MCF 10A (cell line): ENCODE data around the gene IQCB1. TPM values are rescaled to one million over a fixed set of nuclear protein-coding genes. Genes with fewer than 3 reads are reported as not detected.

ENCODE experiments used
- BruUV-seq: library from RNA; stranded (reverse); fragments of 400-500 nt; replicated peaks from 2 replicates; lab custom pipeline; 2021; lab: Mats Ljungman, UMichigan
- CTCF ChIA-PET: fragments of 300-600 bp; sonication (Branson Sonifier 250); formaldehyde crosslinking; extraction: SDS; loops from one replicate; lab custom pipeline; 2021; ENCODE audit warnings: antibody characterized with exemption, inconsistent platforms; lab: Yijun Ruan, JAX
- POLR2A ChIA-PET: fragments of 300-600, 350-650 bp; sonication (Branson Sonifier 250); formaldehyde crosslinking; extraction: SDS; loops from one replicate; lab custom pipeline; 2020; ENCODE audit warnings: antibody characterized with exemption, inconsistent platforms; lab: Yijun Ruan, JAX
- DNase-seq: peaks from one replicate; pipeline ENCODE4 v3.0.0-alpha.2; 2018; ENCODE audit not compliant: unreplicated experiment
- H3K27ac Mint-ChIP-seq: one replicate; pipeline ENCODE4 v1.8.0; 2022; ENCODE audit warnings: mild to moderate bottlenecking, low read depth, mixed read lengths; ENCODE audit not compliant: unreplicated experiment
- H3K27me3 Mint-ChIP-seq: one replicate; pipeline ENCODE4 v1.8.0; 2022; ENCODE audit warnings: mixed read lengths; ENCODE audit not compliant: insufficient read depth, unreplicated experiment
- H3K36me3 Mint-ChIP-seq: one replicate; pipeline ENCODE4 v1.8.0; 2022; ENCODE audit warnings: mild to moderate bottlenecking, moderate library complexity, mixed read lengths; ENCODE audit not compliant: insufficient read depth, unreplicated experiment
- H3K4me1 Mint-ChIP-seq: one replicate; pipeline ENCODE4 v1.8.0; 2022; ENCODE audit warnings: mixed read lengths; ENCODE audit not compliant: insufficient read depth, unreplicated experiment
- H3K4me3 Mint-ChIP-seq: one replicate; pipeline ENCODE4 v1.8.0; 2022; ENCODE audit warnings: mild to moderate bottlenecking, moderate library complexity, mixed read lengths; ENCODE audit not compliant: unreplicated experiment
- H3K9me3 Mint-ChIP-seq: one replicate; pipeline ENCODE4 v1.8.0; 2022; ENCODE audit warnings: mixed read lengths; ENCODE audit not compliant: unreplicated experiment
- intact Hi-C: fragments of 100-400 bp; cut with micrococcal nuclease; formaldehyde crosslinking; loops from 2 replicates; pipeline ENCODE4 v1.14.1; 2022
- total RNA-seq: library from RNA; stranded (reverse); gene quantifications from 2 replicates; pipeline ENCODE4 v1.2.3, GENCODE V29; 2022
- TF ChIP-seq, protein P1 (sequence below): fragments of 200-600 bp; IDR thresholded peaks from one replicate; pipeline ENCODE4 v1.8.0; 2022; ENCODE audit warnings: antibody characterized with exemption, mild to moderate bottlenecking; ENCODE audit not compliant: unreplicated experiment

The IQCB1 gene
- total RNA-seq, 1 experiment from 2014 or later = 33.5 TPM

DNA sequence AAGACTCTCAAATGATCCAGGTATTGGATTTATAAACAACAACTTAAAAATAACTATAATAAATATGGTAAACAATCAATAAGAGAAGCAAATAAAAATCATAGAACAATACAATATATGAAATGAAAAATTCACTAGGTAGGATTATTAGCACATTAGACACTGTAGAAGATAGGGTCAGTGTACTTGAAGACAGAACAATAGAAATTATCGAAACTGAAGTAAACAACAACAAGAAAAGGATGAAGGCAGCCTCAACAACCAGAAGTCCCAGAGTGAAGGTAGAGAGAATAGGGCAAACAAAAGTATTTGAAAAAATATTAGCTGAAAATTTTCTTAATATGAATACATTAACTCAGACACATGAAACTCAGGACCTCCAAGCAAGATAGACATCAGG is 11.9 kb downstream of the IQCB1 start:
- Mint-ChIP-seq H3K27ac (no peak overlapping the region), H3K9me3 (peaks cover 7% of the 10 kb centered on the region), H3K4me1 (peaks cover 6% of the 10 kb centered on the region), H3K27me3 (no peaks in the 10 kb centered on the region), H3K36me3 (peaks cover 80% of the 10 kb centered on the region), H3K4me3 (no peak overlapping the region)
- BruUV-seq = no TSS peak
- no peak for DNase-seq
- TF ChIP-seq, protein P1, sequence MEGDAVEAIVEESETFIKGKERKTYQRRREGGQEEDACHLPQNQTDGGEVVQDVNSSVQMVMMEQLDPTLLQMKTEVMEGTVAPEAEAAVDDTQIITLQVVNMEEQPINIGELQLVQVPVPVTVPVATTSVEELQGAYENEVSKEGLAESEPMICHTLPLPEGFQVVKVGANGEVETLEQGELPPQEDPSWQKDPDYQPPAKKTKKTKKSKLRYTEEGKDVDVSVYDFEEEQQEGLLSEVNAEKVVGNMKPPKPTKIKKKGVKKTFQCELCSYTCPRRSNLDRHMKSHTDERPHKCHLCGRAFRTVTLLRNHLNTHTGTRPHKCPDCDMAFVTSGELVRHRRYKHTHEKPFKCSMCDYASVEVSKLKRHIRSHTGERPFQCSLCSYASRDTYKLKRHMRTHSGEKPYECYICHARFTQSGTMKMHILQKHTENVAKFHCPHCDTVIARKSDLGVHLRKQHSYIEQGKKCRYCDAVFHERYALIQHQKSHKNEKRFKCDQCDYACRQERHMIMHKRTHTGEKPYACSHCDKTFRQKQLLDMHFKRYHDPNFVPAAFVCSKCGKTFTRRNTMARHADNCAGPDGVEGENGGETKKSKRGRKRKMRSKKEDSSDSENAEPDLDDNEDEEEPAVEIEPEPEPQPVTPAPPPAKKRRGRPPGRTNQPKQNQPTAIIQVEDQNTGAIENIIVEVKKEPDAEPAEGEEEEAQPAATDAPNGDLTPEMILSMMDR = no peak
- POLR2A ChIA-PET = interaction anchor here (1.6 kb wide), 1 partner anchor 10 kb away, joined by 6 read pairs; no protein-coding TSS in a partner anchor
- CTCF ChIA-PET = interaction anchor here (0.7 kb wide), 1 partner anchor 122 kb away, joined by 3 read pairs; no protein-coding TSS in a partner anchor
- intact Hi-C loops = no loop called here

DNA sequence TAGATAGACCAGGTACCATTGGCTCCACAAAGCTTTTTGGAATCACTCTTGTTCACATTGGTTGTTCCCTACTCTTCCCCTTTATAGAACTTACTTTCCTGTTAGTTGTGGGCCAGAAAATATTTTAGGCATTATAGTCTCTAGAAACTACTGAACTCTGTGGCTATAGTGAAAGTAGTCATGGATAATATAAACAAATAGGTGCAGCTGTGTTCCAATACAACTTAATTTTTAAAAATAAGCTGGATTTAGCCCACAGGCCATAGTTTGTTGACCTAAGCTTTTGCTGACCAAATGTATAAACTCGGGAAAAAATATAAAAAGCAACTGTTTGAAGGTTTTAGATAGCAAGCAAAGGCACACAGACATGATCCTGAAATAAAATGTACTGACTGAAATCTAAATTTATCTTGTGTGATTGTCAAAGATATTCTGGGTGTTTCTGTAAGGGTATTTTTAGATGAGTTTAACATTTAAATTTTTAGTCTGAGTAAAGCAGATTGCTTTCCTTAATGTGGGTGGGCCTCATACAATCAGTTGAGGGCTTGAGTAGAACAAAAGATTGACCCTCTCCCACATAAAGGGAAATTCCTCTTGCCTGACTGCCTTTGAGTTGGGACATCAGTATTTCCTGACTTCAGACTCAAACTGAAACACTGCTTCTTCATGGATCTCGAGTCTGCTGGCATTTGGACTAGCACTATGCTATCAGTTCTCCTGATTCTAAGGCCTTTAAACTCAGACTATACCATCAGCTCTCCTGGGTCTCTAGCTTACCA is 13.2 kb downstream of the IQCB1 start:
- POLR2A ChIA-PET = interaction anchor here (0.5 to 1.4 kb wide), 3 partner anchors 13 to 1175 kb away, joined by 3 to 5 read pairs (median 3); partner anchors contain the start of genes EAF2 and IQCB1
- Mint-ChIP-seq H3K4me1 (peaks cover 6% of the 10 kb centered on the region), H3K9me3 (peaks cover 7% of the 10 kb centered on the region), H3K36me3 (peaks cover 79% of the 10 kb centered on the region), H3K4me3 (no peak overlapping the region), H3K27ac (no peak overlapping the region), H3K27me3 (no peaks in the 10 kb centered on the region)
- no peak for DNase-seq
- CTCF ChIA-PET = interaction anchor here (0.6 to 0.9 kb wide), 4 partner anchors 12 to 549 kb away, joined by 3 read pairs; no protein-coding TSS in a partner anchor
- intact Hi-C loops = no loop called here
- TF ChIP-seq, protein P1 = no peak
- no TSS peak for BruUV-seq

- no TSS peak for BruUV-seq
- ChIA-PET POLR2A (interaction anchor here (0.7 kb wide), 1 partner anchor 33 kb away, joined by 3 read pairs; no protein-coding TSS in a partner anchor), CTCF (interaction anchor here (0.6 kb wide), 1 partner anchor 498 kb away, joined by 3 read pairs; no protein-coding TSS in a partner anchor)
- peaks cover 7% of the 10 kb centered on the region for H3K9me3 Mint-ChIP-seq
- H3K27ac Mint-ChIP-seq = no peak overlapping the region
- H3K4me1 Mint-ChIP-seq = peaks cover 6% of the 10 kb centered on the region
- DNase-seq = no peak
- H3K27me3 Mint-ChIP-seq = no peaks in the 10 kb centered on the region
- peaks cover 69% of the 10 kb centered on the region for H3K36me3 Mint-ChIP-seq
- intact Hi-C loops = no loop called here
- TF ChIP-seq, protein P1 = no peak
- no peak overlapping the region for H3K4me3 Mint-ChIP-seq
Observed at GRCh38 chr3:121819236-121819635, 15.6 kb downstream of the IQCB1 start.

- DNase-seq = no peak
- Mint-ChIP-seq H3K4me1 (peaks cover 6% of the 10 kb centered on the region), H3K9me3 (peaks cover 7% of the 10 kb centered on the region), H3K27ac (no peak overlapping the region), H3K27me3 (no peaks in the 10 kb centered on the region), H3K4me3 (no peak overlapping the region), H3K36me3 (peaks cover 63% of the 10 kb centered on the region)
- ChIA-PET CTCF (interaction anchor here (0.6 to 0.7 kb wide), 3 partner anchors 53 to 499 kb away, joined by 3 read pairs; no protein-coding TSS in a partner anchor), POLR2A (interaction anchor here (0.7 to 1.1 kb wide), 3 partner anchors 9 to 32 kb away, joined by 3 to 5 read pairs (median 3); no protein-coding TSS in a partner anchor)
- intact Hi-C loops = no loop called here
- TF ChIP-seq, protein P1 = no peak
- no TSS peak for BruUV-seq
Observed at GRCh38 chr3:121818578-121818977, 16.3 kb downstream of the IQCB1 start.
